Panc1 (cell line): Measurements from ENCODE around the gene SAMD15. TPM values are rescaled to one million over a fixed set of nuclear protein-coding genes. Genes with fewer than 3 reads are reported as not detected.

Source experiments
- ATAC-seq: fragments of 200-7000 bp; cut with Tn5 transposase; 2 replicates; pipeline ENCODE4 v1.9.1; 2020; ENCODE audit warnings: mild to moderate bottlenecking, moderate library complexity
- BruUV-seq: library from RNA; stranded (reverse); fragments of 400-500 nt; replicated peaks from 2 replicates; lab custom pipeline; 2021; lab: Mats Ljungman, UMichigan
- CTCF ChIA-PET: fragments of 300-600 bp; sonication (Branson Sonifier 250); formaldehyde crosslinking; loops from one replicate; lab custom pipeline; 2022; ENCODE audit warnings: antibody characterized with exemption; lab: Charles Lee
- POLR2A ChIA-PET: fragments of 300-600 bp; sonication (Branson Sonifier 250); formaldehyde crosslinking; loops from one replicate; lab custom pipeline; 2022; ENCODE audit warnings: antibody characterized with exemption; lab: Charles Lee
- DNase-seq: peaks from one replicate; pipeline ENCODE4 v3.0.0-alpha.2; 2010; ENCODE audit warnings: low read depth, low spot score
- H3K27ac ChIP-seq: 2 replicates; pipeline ENCODE4 v1.5.1; 2011; ENCODE audit warnings: mild to moderate bottlenecking, low read length, inconsistent platforms
- H3K27me3 ChIP-seq: fragments of 200-500 bp; sonication (Bioruptor generic); 2 replicates; pipeline ENCODE4 v1.6.0; 2014; ENCODE audit warnings: low read length, inconsistent platforms; ENCODE audit not compliant: control insufficient read depth, insufficient read depth
- H3K36me3 ChIP-seq: fragments of 200-500 bp; sonication (Bioruptor generic); 2 replicates; pipeline ENCODE4 v1.5.1; 2014; ENCODE audit warnings: inconsistent platforms, mild to moderate bottlenecking, low read length, moderate library complexity; ENCODE audit not compliant: control insufficient read depth, insufficient read depth
- H3K4me1 ChIP-seq: 2 replicates; pipeline ENCODE4 v1.5.1; 2011; ENCODE audit warnings: inconsistent platforms, mild to moderate bottlenecking, low read length, moderate library complexity; ENCODE audit not compliant: control insufficient read depth, insufficient read depth
- H3K4me3 ChIP-seq, 2 experiments: 2 replicates each; pipeline ENCODE4 v1.5.1; 2011 to 2012; ENCODE audit warnings: low read depth in 2 of 2, low read length in 2 of 2, mild to moderate bottlenecking in 2 of 2, inconsistent platforms in 1 of 2, moderate library complexity in 1 of 2
- H3K9me3 ChIP-seq: fragments of 200-500 bp; sonication (Bioruptor generic); 2 replicates; pipeline ENCODE4 v1.5.1; 2014; ENCODE audit warnings: low read depth, mild to moderate bottlenecking, inconsistent platforms, low read length, moderate library complexity; ENCODE audit not compliant: control insufficient read depth, insufficient read depth
- POLR2AphosphoS5 ChIP-seq: IDR thresholded peaks from 2 replicates; pipeline ENCODE4 v1.6.1; 2012; ENCODE audit warnings: mild to moderate bottlenecking, low read depth, low read length, moderate library complexity
- REST ChIP-seq, 2 experiments: IDR thresholded peaks; 2 replicates each; pipeline ENCODE4 v1.6.1; 2011 to 2012; ENCODE audit warnings: low read depth in 2 of 2, control low read depth in 1 of 2, low read length in 1 of 2, mild to moderate bottlenecking in 1 of 2, moderate library complexity in 1 of 2; ENCODE audit not compliant: insufficient read depth in 1 of 2
- SIN3A ChIP-seq: IDR thresholded peaks from 2 replicates; pipeline ENCODE4 v1.6.1; 2012; ENCODE audit warnings: low read depth, mild to moderate bottlenecking, low read length, moderate library complexity, borderline replicate concordance; ENCODE audit not compliant: insufficient read depth
- TCF7L2 ChIP-seq: IDR thresholded peaks from 2 replicates; pipeline ENCODE4 v1.6.1; 2011; ENCODE audit warnings: mild to moderate bottlenecking, low read depth, low read length, inconsistent platforms
- in situ Hi-C: cut with HindIII; loops from 2 replicates; pipeline ENCODE4 v1.10.0; 2016; ENCODE audit warnings: low sequenced_read_pairs, low pct_unique_long_range_greater_than_20kb
- intact Hi-C: fragments of 100-400 bp; cut with micrococcal nuclease; formaldehyde crosslinking; loops from one replicate; pipeline ENCODE4 v1.10.0; 2022; ENCODE audit not compliant: unreplicated experiment
- total RNA-seq: library from RNA; stranded (reverse); gene quantifications from one replicate; pipeline ENCODE4 v1.2.1, GENCODE V29; 2021; ENCODE audit not compliant: unreplicated experiment
- TF ChIP-seq, protein P1 (sequence below): fragments of 450-650 bp; IDR thresholded peaks from 2 replicates; pipeline ENCODE4 v1.5.1; 2017; ENCODE audit warnings: mild to moderate bottlenecking

SAMD15 gene
- total RNA-seq, 1 experiment from 2014 or later: 1.4 TPM

DNA sequence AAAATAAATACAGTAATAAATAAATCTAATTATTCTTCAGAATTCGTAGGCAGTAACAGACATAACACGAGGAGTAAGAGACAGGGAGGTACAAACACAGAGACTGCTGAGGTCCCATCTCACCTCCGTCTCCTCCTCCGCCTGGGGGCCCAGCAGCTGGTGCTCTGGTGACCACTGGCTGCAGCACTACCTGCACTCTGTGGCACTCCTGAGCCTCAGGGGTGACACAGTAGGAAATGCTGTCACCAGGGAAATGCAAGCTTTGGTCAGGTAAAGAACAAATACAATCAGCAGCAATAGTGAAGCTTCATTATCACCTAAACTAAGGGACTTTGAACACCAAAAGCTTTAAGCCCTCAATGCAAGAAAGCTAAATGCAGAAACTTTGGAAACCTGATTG, 36.8 kb upstream of the SAMD15 start:
- CTCF ChIA-PET: no interaction called here
- in situ Hi-C loops: no loop called here
- no peak for ATAC-seq
- Histone ChIP-seq H3K4me3 (no peak overlapping the region), H3K9me3 (no peaks in the 10 kb centered on the region), H3K27ac (no peak overlapping the region), H3K4me1 (no peaks in the 10 kb centered on the region), H3K27me3 (no peaks in the 10 kb centered on the region), H3K36me3 (no peaks in the 10 kb centered on the region; the same call in 1 of the 2 replicates)
- TF ChIP-seq TCF7L2: no peak
- TF ChIP-seq, protein P1, sequence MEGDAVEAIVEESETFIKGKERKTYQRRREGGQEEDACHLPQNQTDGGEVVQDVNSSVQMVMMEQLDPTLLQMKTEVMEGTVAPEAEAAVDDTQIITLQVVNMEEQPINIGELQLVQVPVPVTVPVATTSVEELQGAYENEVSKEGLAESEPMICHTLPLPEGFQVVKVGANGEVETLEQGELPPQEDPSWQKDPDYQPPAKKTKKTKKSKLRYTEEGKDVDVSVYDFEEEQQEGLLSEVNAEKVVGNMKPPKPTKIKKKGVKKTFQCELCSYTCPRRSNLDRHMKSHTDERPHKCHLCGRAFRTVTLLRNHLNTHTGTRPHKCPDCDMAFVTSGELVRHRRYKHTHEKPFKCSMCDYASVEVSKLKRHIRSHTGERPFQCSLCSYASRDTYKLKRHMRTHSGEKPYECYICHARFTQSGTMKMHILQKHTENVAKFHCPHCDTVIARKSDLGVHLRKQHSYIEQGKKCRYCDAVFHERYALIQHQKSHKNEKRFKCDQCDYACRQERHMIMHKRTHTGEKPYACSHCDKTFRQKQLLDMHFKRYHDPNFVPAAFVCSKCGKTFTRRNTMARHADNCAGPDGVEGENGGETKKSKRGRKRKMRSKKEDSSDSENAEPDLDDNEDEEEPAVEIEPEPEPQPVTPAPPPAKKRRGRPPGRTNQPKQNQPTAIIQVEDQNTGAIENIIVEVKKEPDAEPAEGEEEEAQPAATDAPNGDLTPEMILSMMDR: no peak
- no peak for TF ChIP-seq REST (IDR thresholded peaks at IDR 0.05; ENCODE audit: insufficient read depth in 1 of 2, low read depth in 2 of 2, low read length in 1 of 2)
- no peak for TF ChIP-seq SIN3A
- TF ChIP-seq POLR2AphosphoS5: no peak
- POLR2A ChIA-PET: interaction anchor here (0.6 kb wide), 1 partner anchor 19 kb away, joined by 5 read pairs; no protein-coding TSS in a partner anchor
- intact Hi-C loops: no loop called here
- no TSS peak for BruUV-seq
- DNase-seq: no peak

GRCh38 chr14:77342726-77343397, 34.3 kb upstream of the SAMD15 start:
- H3K4me1 ChIP-seq: no peaks in the 10 kb centered on the region
- DNase-seq (no peak), ATAC-seq (no peak)
- H3K9me3 ChIP-seq: no peaks in the 10 kb centered on the region
- H3K36me3 ChIP-seq: no peaks in the 10 kb centered on the region
- BruUV-seq: no TSS peak
- CTCF ChIA-PET: no interaction called here
- no peak overlapping the region for H3K27ac ChIP-seq
- H3K4me3 ChIP-seq: no peak overlapping the region
- TF ChIP-seq SIN3A (no peak), TCF7L2 (no peak), POLR2AphosphoS5 (no peak), REST (IDR thresholded peaks at IDR 0.05; ENCODE audit: insufficient read depth in 1 of 2, low read depth in 2 of 2, low read length in 1 of 2) (no peak)
- TF ChIP-seq, protein P1: no peak
- intact Hi-C loops: no loop called here
- POLR2A ChIA-PET: no interaction called here
- no peaks in the 10 kb centered on the region for H3K27me3 ChIP-seq
- in situ Hi-C loops: no loop called here
